Stimulated activated CD4-positive, alpha-beta T cell treated with anti-CD3 and anti-CD28 coated beads, Interleukin-1b, Interleukin-23, amount 100 ng/mL, for 4 hours (primary cell): ENCODE data around the gene NAXE.
A peak's percentile ranks its signal among the peaks of the same experiment; 100 is the strongest.
"Not testable (repeated sequence)": the region's sequence is repeated elsewhere in the genome, so short reads cannot be mapped to it uniquely, and the experiment has no call there.

Experiments used
- DNase-seq, 2 donors: peaks; one replicate each; pipeline ENCODE4 v3.0.0-alpha.2; 2020; ENCODE audit warnings: low read depth in 2 of 2

Gene NAXE

DNA sequence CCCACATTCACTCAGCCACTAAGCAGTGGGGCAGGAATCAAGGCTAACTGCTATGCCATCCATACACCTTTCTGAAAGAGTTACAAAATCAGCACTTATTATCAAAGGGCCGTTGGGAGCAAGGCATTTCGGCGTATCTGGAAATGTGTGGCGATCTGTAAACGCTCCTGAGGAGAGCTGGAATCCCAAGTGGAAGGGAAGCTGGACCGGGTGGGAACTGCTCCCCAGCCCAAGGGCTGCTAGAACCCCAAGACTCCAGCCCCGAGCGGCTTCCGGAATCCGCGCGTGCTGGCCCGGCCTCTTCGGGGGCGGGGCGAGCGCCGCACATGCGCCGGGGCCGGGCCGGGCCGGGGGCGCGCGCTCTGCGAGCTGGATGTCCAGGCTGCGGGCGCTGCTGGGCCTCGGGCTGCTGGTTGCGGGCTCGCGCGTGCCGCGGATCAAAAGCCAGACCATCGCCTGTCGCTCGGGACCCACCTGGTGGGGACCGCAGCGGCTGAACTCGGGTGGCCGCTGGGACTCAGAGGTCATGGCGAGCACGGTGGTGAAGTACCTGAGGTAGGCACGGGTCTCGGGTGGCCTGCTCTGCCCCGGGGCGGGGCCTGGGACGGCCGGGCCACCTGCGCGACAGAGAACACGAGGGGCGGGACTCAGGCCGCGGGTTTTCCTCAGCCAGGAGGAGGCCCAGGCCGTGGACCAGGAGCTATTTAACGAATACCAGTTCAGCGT lies at the start of gene NAXE:
TSS of gene NAXE (plus strand) at position 345 of the 726 bp plus-strand sequence. CDS start at position 374, 29 bp downstream.
- peak; percentile 46 to 72 for DNase-seq

DNA sequence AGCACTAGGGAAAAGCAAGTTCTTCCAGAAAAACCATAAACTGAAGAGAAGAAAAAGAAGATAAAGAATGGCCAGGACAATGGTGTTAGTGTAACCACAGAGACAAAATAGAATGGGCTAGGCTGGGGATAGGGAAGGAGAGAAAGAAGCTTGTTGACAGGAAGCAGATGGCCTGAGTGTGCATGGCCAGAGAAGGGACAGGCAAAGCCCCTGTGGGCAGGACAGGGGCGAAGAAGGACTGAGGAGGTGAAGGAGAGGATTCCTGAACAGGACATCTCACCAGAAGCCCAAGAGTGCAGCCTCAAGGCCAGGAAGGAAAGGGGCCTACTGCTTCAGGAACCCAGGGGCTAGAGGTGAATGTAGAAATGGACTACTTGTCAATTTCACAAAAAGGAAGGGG lies 48.5 kb upstream of the NAXE start:
- no peak for DNase-seq

DNA sequence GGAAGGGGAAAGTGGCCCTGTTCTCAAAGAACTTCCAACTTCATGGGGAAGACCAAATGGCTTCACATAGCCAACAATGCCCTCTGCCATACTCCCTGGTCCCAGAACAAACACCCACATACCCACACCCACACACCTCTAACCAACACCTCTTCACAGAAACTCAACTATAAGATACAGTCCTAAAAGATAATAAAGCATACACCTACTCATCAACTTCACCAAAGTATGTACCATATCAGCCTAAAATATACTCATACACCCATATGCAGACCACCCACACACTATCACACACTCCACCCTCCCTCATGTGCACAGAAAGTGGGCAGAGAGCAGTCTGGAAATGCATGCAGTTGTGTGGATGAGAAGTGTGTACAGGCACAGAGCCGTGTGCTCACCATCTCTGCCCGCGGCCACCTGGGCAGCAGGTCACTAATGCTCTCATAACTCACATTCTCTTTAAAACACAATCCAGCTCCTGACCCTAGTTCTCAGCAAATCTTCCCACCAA lies 46.9 kb upstream of the NAXE start:
- DNase-seq, result no peak

DNA sequence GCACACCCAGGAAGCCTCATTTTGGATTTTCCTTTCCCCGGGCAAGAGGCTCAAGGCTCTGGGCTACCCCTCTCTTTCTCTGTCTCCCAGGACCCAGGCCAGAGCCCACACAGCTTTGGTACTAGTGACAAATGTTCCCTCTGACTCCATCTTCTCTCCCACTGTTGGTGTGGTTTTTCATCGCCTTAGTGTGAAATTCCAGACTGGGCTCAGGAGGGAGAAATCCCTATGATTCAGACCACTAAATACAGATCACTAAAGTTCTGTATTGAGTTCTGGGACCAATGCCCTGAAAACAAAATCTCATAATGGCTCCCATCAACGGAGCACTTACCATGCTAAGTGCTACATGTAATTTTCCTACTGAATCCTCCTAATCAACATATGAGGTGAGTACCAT lies 45.3 kb upstream of the NAXE start:
- DNase-seq, result no peak

DNA sequence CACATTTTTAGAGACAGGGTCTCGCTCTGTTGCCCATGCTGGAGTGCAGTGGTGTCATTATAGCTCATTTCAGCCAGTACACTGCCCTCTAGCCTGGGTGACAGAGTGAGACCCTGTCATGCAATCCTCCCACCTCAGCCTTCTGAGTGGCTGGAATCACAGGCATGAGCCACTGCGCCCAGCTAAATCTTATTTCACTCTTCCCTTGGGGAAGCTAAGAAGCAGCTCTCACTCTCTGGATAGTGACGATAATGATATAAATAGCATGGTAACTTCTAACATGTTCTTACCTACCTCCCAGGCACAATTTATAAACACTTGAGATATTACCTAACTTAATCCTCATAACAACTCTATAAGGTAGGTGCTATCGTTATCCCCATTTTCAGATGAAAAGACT lies 44.1 kb upstream of the NAXE start:
- no peak for DNase-seq

DNA sequence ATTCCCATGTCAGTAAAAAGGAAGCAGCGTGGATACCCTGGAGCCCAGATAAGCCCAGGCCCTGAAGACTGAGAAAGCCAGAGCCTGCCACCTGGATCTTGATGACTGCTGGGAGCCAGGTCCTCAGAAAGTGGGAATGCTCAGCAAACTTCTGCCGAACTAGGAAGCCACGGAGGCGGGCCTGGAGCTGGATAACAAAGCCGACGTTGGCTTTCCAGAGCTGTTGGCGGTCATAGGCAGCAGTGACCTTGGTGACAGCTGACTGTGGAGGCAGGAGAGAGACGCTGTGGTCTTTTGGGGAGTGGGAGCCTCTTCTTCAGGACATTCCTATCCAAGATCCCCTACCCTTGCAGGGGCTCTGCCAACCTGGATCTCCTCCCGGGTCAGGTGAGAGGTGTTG lies 43.6 kb upstream of the NAXE start:
- no peak for DNase-seq

DNA sequence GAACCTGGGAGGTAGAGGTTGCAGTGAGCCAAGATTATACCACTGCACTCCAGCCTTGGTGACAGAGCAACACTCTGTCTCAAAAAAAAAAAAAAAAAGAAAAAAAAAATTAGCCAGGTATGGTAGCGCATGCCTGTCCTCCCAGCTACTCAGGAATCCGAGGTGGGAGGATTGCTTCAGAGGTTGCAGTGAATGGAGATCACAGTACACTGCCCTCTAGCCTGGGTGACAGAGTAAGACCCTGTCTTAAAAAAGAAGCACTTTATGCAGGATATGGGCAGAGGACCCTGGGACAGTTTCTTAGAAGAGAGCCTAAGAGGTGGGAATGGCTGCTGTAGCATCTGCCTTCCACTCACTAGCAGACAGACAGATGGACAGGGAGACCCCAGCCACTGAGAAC lies 42.2 kb upstream of the NAXE start:
- DNase-seq, result no peak

DNA sequence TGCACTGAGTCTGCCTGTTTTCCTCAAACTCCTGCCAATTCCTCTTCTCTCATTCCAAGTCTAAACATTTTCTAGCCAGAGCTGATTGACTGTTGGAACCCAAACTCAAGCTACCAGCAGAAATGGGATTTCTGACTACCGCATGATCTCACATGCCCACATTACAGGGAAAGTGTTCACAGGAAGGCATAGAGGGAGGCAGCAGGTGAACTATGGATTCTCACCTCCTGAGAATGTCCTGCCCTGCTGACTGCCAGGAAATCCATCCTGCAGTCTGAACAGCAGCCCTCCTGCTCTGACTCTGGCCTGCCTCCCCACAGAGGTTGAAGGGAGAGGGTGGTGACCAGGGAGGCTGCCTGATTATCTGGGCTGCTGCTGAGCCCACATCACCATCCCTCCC lies 41.7 kb upstream of the NAXE start:
- DNase-seq, result no peak

DNA sequence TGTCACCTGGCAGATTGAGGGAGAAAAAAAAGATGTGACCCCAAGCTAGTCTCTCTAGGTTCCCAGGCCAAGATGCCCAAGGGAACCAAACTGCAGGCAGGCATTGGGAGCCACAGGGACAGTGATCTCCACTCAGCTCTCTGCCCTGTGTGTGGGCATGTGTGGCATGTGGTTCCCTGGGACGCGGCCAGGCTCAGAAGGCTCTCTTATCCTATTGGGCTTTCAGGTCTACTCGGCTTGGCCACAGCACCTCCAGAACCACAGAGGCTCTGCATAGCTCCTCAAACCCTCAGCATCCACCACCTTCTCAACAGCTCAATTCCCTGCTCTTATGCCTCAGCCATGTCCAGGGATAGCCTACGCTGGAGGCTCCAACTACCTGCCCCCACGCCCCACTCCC lies 41.2 kb upstream of the NAXE start:
- no peak for DNase-seq

DNA sequence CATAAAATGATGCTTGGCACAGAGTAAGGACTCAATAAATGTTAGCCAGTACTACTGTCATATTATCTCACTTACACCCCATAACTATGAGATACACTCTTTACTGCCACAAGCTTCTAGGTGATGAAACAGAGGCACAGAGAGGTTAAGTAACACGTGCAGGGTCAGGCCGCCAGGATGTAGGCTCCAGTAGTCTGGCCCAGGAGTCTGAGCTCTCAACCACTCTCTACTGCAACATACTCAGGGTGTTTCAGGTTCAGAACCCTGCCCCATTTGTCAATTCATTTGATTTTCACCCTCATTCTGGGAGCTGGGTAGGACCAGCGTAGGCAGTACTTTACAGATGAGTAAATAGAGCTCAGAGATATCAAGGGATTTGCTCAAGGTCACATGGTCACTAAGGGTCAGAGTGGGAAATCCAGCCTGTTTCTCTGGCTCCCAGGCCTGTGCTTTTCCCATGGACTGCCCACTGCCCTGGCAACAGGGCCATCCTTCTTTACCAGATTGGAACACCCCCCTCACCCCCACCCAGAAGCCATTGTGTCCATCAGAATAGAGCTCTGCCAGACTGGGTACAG lies 40.4 kb upstream of the NAXE start:
- DNase-seq, result no peak

DNA sequence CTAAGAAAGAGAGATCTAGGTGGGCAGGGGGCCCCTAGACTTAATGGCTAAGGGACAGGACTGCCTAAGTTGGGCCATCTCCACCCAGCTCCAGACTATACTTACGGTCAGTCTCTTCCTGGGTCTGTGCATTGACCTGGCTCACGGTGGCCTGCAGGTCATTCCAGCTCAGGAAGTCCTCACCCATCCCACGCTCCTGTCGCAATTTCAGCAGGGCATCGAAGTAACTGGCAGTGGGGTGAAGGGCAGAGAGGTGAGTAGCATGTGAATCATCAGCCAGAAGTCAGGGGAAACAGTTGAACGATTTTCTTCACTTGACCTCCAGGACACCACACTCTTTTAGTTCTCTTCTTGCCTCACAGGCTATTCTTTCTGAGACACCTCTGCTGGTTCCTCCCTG lies 39.7 kb upstream of the NAXE start:
- no peak for DNase-seq

DNA sequence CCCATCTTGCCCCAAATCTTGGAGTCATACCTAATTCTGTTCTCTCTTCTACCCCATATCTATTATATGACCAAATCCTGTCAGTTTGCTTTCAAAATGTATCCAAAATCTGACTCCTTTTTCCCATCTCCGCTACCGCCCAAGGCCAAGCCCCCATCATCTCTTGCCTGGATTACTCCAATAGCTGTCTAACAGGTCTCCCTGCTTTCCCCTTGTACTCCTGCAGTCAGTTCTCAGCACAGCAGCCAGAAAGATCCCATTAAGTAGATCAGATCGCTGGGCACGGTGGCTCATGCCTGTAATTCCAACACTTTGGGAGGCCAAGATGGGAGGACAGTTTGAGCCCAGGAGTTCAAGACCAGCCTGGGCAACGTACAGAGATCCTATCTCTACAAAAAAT lies 39.1 kb upstream of the NAXE start:
- no peak for DNase-seq

DNA sequence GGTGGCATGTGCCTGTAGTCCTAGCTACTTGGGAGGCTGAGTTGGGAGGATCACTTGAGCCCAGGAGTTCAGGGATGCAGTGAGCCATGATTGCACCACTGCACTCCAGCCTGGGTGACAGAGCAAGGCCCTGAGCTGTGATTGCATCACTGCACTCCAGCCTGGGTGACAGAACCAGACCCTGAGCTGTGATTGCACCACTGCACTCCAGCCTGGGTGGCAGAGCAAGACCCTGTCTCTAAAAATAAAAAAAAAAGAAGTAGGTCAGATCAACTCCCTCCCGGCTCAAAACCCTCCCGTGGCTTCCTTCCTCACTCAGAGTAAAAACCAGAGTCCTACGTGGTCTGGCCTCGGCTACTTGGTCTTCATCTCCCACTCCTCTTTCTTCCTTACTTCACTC lies 38.6 kb upstream of the NAXE start:
- not testable (repeated sequence) for DNase-seq

DNA sequence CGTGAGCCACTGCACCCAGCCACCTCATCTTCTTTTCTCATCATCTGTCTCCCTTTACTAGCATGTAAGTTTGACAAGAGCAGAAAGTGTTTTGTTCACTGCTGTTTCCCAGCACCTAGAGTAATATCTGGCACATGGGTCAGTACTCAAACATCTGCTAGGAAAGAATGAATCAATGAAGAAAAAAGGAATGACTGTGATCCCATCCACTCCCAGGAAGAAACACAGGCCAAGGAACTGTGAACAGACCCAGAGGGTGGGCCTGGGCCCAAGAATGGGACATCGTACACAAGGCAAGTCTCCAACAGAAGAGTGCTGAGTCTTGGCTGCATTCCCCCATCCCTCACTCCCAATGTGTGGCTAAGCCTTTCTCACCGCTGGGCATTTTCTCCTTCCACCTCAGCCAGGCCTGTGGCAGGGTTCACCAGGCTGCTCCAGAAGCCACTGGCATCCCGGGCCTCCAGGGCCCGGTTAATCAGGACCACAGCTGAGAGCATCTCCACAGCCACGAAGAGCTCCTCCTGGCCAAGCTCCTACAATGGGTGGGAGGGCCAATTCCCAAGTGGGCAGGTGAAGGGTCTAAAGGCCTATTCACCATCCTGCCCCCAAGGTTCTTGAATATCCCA lies 37.6 kb upstream of the NAXE start:
- DNase-seq, result no peak

DNA sequence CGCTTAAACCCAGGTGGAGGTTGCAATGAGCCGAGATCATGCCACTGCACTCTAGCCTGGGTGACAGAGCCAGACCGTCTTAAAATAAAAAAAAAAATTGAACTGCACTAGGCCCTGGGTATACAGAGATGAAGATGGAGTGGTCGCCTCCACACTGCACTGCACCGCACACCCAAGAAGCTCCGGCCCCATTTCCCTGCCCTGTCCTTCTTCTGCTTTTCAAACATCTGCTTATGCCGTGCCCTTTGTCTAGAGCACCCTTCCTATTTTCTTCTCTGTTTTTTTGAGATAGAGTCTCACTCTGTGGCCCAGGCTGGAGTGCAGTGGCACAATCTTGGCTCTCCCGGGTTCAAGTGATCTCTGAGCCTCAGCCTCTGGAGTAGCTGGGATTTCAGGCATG lies 36.6 kb upstream of the NAXE start:
- no peak for DNase-seq

DNA sequence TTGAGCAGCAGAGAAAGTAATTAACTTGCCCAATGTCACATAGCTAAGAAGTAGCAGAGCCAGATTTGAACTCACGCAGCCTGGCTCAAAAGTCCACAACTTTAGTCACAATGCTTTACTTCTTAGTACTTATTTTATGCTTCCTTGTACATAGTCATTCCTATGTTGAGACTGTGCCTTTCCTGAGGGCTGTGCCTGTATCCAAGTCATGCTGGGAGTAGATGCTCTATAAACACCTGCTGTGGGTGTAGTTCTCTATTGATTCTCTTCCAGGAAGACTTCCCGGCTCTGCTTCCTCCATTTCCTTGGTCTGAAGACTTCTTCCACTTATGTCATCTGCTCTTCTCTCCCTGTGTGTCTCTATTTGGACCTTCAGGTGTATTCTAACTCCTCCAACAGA lies 35.9 kb upstream of the NAXE start:
- DNase-seq, result no peak

DNA sequence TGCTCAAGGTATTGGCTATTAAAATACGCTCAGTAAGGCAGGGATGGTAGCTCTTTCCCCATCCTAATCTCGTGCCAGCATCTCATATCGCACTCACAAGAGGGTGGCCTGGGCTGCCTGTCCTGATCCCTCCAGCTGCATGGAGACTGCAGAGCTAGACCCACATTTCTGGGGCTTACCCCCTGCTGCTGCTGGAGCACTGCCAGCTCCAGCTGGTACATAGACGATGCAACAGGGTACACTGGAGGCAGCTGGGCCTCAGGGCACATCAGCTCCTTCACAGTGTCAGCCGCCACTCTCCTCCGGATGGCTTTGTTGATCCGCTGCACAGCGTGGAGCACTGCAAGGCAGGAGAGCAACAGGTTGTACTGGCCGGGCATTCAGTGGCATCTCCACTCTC lies 35.2 kb upstream of the NAXE start:
- no peak for DNase-seq

DNA sequence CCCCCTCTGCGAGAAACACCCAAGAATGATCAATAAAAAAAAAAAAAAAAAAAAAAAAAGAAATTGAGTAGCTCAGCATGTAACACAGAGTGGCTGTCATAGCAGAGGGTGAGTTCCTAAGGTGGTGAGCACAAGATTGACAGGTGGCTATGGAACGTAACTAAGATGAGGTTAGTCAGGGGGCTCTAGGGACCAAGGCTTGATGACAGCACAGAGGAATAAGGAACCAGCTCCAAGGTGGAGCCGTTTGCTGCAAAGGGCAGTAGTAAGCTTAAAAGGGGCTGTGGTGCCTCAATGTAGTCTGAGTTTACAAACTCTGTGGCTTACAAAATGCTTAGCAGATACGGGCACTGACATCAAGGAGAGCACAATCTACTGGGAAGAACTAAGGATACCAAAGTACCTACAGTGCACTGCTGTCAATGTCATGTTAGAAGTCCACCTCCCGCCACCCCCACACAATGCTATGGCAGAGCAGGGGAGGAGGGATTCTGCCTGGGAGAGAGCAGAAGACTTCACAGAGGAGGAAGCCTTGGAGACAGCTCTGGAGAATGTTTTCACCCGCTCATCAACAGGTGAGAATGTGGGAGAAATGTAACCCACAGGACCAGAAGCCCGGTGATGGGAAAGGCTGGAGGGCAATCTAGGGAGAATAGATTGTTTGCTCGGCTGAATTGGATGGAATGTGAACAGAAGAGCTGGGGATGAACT lies 32.3 kb upstream of the NAXE start:
- DNase-seq, result no peak

DNA sequence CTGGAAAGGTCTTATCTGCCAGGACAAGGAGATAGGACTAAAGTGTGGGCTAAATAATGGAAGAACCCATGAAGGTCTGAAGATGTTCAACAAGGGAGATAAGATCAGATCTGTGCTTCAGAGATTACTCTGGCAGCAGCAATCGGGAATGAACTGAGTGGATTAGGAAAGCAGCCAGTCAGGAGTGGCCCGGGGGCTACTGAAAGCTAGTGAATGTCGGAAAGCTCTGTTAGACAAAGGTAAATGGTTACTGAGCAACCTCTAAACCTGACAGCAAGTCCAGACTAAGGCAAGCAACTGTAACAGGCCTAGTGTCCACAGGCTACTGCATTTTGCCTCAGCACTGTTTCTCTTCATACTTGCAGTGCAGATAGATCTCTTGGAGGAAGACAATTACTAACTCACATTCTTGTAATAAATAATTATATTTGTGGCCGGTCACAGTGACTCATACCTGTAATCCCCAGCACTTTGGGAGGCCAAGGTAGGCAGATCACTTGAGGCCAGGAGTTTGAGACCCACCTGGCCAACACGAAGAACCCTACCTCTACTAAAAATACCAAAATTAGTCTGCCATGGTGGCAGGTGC lies 31.7 kb upstream of the NAXE start:
- DNase-seq, result no peak

DNA sequence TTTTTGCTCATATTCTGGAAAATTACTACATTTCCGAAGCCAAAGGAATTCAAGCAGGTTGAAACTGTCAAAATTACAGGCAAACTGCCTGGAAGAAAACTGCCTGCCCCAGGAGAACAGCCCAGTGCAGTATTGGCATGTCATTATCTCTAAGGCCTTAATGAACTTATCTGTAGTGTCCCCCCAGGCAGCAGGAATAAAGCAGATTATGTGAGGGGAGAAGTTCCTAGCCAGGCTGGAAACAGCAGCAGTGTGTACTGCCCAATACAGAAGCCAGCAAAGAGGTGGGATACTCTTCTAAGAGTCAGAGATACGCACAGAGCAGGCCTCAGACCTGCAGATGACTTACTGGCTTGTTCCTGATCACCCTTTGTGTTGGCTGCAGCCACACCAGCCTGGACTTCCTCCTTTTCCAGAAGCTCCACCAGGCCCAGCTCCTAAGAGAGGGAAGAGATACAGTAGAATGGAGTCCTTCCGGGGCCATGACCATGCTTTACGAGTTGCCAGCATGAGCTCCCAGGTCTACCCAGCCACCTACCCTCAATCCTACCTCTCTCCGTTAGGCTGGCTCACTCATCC lies 30.9 kb upstream of the NAXE start:
- no peak for DNase-seq

DNA sequence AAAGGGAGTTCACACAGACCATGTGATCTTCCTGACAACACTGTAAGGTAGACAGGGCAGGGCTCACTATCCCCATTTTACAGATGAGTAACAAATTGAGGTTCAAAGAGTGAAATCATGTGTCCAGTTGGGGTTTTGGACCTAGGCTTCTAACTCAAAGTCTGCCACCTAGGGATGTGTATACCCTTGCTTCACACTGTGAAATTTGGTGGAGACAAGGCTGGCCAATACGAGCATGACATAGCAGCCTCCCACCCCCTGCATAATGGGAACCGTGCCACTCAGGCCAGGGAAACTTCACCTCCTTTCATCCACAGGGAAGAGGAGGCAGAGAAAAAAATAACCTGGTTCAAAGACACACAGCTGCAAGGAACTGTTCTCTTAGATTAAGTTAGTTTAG lies 26.1 kb upstream of the NAXE start:
- no peak for DNase-seq

DNA sequence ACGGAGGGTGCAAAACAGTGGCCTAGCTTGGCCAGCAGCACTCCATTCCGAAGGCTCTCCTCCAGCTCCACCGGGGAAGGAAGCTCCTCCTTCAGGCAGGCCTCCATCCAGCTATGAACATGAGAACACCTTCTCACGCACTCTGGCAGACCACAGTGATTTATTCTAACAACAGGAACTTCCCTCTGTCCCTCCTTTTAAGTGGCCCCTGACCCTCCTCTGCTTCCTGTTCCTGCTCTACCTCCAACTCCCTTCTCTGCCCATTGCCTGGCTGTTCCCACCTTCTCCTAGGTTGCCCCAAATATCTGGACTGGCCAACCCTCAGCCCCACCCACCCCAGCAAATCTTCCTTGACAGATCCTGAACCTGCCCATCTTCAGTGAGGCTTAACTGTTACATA lies 25.1 kb upstream of the NAXE start:
- DNase-seq, result no peak
